ENCODE results near the gene TGFA.

TGFA gene

DNA sequence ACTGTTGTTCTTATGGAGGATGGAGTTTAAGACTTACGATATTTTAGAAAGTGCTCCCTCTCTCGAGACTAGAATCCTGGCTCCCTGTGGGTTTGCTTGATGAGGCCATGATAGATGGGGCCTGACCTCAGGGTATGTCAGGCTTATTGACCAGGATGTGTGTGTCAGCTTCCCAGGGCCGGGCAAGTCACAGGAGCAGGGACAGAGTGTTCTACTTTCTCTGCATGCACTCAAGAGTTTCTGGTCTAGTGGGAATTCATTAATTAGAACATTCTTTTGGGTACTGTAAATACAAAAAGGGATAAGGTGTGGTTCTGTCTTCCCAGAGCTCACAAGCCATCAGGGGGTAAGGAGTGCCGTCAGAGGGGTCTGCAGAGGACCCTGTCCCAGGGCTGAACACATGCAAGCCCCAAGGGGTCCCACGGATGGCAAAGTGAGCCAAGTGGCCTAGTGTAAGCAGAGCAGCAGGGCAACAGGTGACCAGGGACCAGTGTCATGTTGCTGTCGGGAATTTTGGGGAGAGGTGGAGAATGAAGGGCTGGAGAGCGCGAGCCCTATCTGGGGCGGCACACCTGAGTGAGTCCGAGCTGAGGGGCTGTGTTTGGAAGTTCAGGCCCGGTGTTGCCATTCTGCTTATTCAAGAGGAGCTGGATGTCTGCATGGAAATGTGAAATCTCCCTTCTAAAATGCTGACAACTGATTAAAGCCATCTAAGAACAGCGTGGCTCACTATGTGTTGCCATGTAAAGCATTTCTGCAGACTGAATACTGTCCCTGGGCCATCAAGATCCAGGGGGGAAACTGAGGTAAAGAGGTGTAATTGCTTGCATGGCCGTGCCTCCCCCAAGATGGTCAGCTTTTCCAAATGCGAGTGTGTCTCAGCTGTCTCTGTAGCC, 91.4 kb downstream of the TGFA start:
- FAIRE-seq: no peak

DNA sequence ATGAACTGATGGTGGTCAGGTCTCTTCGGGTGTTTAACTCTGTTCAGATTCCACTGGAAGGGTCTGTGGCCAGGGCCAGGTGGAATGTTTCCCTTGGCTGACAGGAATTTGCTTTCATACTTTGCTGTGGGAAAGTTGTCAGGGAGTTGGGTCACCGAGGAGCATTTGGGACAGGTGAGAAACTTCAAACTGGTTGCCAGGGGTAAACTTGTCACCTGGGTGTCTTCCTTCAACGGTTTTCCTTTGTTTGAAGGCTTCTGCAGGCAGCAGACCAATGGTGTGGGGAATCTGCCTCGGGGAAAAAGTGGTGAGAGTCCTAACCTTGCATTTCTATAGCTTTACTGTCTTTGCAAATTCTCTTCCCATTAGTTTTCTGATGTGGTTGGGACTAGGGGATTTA, 92.2 kb downstream of the TGFA start:
- no peak for FAIRE-seq

DNA sequence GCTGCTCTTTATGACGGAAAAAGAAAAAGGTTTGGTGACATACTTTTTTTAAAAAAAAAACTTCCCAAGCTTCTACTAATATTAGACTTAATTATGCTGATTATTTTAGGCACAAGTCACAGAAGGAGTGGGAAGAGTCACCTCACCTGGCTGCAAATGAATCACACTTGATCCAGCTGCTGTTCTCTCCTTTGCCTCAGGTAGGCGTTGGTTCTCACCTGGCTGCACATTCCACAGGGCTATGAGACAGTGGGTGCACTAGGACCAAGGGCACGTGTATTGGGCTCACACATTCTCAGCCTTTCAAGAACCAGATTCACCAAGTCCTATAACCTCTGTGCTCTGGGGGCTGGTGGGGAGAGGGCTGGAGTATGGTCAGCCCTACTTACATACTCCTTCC, 93.3 kb downstream of the TGFA start:
- no peak for FAIRE-seq

DNA sequence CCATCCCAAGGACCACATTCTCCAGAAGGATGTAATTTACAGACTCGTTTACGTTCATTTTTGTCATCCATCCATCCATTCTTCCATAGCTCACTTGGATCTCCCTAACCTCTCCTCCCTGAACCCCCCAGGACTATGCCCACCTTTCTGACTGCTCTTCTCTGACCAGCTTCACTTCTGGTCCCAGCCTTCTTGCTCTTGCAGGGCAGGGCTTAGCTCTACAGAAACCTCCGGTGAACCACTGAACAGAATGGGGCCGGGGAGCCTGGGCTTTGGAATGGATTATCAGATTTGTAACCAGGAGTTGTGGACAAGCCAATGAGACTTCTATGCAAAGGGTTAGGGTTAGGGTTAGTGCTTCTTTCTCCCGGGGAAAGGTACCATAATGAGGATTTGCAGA, 95.0 kb downstream of the TGFA start:
- no peak for FAIRE-seq

DNA sequence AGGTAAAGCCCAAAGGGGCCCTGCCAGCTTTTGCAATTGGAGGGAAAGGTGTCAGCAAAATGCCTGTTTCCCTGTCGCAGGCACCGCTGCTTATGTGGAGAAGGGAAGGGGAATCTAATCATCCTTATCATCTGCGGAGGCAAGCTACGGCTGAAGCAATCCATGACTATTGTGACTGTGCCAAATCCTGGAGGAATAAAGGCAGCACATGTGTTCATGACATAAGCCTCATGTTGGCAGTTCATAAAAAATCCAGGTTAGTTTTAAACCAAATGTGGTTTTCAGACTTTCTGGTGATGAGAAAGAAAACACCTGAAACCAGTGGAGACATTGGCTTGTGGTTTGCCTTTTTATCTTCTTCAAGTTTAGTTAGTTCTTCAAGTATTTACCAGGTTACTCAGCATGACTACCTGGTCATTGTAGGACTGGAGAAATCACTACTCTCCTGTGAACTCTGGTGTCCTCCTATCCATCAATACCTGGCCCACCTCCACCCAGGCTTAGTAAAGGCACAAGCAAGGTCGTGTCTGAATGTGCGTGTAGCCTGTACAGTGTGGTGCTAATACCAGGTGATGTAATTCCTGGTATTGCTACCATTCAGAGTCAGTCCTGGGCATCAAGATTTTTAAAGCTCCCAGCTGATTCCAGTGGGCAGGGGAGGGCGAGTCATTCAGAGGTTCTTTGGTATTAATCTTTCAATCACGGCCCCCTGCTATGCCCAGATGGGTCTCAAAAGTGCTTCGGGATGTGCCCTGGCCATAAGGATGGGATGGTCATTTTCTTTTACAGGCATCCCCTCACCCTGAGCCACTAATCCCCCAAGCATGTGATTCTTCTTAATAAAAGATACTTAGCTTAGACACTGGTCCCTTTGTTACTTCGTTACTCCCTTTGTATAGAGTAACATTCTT, 96.8 kb downstream of the TGFA start:
- FAIRE-seq: no peak

DNA sequence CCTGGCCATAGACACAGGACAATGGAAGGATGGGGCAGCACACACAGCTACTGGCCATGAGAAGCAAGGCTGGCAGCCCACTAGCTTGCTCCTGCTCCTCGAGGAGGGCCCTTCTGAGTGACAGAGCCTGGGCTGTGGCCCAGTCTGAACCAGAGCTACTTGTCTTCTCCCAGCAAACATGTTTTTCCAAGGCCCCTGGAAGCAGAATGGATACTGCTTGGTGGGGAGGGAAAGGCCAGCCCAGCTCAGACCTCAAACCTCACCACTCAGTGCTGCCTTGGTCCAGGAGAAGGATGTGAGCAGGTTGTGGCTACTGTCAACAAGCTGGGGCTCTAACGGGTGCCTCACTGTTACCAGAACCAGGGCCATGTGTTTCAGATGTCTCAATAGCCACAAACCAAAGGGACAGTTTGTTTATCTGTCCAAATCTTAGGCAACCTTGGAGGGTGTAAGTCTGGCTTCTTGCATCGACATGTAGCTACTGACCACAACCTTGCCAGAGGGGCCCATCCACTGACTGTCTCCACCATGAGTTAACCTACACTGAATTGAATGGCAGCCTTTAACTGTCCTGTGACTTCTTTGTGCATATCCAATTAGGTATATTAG, 98.6 kb downstream of the TGFA start:
- FAIRE-seq: no peak

DNA sequence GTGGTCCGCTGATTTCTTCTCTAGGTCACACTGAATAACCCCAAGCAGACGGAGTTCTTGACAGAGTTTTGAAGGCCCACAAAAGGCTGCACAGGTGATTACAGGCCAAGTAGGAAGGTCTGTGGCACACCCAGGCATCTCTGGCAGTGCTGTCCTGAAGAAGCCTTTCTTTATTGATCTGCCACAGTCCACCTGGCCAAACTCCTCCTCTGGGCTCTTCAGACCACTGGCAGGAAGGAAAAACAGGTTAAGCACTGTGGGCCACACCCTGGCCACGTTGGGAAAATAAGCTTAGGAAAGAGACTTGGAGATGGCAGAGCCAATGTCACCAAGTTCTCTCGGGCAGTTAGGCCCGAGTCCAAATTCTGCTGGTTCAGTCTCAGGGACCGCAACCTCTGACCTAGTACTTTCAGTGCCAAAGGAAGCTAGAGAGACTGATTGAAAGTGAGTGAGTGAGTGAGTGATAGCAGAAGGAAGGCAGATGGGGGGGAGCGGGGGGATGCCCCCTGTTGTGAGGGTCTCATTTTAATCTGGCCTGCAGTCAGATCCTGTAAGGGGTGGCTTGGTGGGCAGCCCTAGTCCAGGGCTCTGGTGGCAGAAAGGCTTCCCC, 102.9 kb downstream of the TGFA start:
- FAIRE-seq: no peak

DNA sequence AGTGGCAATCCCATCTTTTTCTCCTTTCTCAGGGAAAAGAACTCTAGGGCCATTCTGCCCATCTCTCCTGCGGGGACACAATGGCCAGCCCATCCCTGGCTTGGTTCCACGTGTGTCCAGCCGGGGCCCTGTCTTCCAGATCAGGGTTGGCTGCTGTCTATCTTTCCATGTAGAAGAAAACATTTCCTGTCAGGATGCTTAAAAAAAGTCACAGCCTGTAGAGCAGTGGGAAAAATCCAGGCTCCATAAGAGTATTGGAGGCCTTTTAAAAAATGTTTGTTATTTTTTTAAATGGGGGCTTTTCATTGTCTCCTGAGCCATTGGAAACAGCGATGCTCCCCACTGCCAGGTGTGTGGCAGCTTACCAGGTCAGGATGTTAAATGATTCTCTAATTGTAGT, 105.6 kb downstream of the TGFA start:
- FAIRE-seq: no peak

DNA sequence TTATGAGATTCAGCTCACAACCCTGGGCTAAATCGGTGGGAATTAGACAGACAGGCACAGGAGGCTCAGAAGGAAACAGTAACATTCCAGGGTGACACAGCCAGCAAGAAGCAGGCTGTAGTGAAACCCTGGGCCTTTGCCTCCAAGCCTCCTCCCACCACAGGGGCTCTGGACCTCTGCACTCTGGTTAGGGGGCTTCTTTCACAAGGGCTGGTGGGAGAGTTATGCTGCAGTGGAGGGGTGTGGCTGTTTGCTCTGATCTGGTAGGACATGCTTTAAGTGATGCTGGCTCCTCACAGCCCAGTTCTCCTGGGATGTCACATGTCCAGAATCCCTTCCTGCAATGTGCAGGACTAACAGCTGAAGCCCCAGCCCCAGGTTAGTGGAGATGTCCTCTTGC, 109.9 kb downstream of the TGFA start:
- no peak for FAIRE-seq

DNA sequence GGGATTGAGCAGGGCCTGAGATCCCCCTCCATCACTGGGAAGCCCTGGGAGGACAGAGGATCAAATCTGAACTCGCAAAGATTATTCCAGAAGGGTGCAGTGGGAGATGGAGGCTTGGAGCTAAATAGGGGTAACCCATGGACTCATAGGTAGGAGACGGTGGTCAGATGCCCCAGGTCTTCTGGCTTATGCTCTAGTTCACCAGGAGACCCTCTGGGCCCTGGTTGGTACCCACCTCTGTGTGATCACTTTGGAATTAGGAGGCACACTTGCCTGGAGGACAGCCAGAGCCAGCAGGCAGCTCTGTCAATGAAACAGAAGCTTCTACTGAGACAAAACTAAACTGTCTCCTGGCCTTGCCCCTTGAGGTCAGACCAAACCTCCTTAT, 110.6 kb downstream of the TGFA start:
- FAIRE-seq: no peak

DNA sequence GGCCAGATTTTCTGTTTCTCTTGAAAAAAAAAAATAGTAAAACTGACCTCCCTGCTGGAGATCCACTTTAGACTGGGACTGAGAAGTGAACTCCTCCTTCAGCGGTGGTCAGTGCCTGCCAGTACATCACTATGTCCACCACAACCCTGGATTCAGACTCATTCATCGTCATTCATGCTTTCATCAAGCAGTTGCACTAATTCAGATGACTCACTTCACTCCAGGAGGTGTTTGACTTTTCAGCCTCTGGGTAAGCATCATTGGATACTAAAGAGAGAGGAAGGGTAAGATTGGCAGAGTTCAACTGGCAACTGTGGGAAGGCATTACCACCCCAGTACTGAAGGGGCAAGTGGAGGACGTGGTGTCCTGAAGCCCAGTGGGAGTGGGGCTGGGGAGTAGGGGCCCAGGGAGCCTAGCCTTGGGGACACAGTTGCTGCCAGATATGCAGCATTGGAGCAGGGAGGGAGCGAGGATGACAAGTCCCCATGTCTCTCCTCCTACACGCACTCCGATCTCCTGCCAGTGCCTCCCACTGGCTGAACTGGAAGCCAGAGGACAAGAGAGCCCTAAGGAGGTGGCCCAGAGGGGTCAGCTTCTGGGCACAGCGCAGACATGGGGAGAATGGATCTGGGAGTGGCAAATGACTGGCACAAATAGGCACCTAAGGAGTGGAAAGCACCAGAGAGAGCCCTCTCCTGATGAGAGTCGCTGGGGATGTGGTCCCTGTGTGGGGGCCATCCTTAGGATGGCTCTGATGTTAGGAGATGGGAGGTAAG, 111.1 kb downstream of the TGFA start:
- no peak for FAIRE-seq

DNA sequence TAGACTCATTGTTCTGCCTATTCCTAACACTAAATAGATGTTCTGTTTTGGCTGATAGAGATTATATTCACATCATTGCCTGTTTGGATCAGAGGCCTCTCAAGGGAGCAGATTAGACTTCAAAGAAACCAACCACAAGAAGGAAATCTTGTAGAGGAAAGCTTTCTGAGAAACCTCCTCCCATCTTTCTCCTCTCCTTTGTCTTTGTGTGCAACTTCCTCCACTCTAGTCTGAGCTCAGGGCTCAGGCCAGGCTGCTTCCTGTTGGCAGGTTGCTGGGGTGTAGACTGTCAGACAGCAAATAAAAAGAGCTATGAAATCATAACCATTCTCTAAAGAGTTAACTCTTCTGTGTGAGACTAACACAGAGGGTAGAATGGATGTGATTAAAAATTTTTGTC, 113.0 kb downstream of the TGFA start:
- no peak for FAIRE-seq

DNA sequence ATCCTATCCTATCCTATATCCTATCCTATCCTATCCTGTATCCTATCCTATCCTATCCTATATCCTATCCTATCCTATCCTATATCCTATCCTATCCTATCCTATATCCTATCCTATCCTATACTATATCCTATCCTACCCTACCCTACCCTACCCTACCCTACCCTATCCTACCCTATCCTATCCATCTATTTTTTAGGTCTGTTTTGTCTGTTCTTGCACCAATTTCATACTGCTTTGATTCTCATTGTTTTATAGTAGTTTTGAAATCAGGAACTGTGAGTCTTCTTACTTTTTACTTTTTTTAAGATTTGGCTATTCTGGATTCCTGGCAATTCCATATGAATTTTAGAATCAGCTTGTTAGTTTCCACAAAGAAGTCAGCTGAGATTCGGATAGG, 118.5 kb downstream of the TGFA start:
- no peak for FAIRE-seq

DNA sequence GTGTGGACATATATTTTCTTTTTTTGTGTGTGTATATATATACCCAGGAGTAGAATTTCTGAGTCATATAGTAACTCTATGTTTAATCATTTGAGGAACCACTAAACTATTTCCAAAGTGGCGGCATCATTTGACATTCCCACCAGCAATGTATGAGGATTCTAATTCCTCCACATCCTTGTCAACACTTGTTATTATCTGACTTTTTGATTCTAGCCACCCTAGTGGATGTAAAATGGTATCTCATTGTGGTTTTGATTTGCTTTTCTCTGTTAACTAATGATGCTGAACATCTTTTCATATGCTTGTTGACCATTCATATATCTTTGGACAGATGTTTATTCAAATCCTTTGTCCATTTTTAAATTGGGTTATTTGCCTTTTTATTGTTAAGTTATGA, 120.3 kb downstream of the TGFA start:
- FAIRE-seq: no peak

DNA sequence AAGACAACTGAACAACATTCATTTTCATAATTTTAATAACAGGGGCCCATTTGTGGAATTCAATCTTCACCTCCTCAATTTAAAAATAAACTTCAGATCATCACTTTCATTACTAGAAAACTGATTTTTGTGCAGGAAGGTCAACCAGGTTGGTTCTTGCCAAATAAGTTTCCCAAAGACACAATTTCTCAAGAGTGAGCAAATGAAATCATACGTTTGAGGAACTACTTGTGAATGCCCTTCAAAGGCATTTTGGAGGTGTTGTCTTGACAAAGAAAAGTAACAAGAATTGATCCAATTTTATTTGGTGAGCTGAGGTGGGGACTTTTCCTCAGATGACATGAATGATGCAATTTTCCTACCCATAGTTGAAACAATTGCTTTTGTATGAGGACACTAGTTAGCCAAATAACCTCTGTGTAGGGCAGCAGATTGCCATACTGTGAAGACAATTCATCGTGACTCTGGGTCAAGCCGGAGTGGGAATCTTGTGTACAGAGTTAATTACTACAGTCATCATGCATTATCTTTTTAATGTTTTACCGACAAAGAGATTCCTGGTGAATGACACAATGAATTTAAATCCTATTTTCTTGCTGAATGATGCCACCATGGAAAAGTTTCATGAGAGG, 121.8 kb downstream of the TGFA start:
- no peak for FAIRE-seq

DNA sequence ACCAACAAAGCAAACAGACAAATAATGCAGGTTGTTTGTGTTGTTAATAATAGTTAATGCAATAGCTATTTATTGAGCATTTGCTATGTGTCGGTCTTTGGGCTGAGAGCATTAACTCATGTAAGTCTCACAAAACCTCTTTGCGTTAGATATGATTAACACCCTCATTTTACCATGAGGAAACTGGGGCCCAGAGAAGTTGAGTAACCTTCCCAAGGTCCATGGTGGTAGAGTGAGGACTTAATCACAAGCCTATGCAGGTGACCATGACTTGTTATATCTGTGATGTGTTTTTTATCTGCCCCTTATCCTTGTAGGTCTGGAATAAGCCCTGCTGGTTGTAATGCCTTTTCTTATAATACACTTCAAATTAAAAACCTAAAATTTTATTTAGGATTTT, 127.3 kb downstream of the TGFA start:
- no peak for FAIRE-seq

DNA sequence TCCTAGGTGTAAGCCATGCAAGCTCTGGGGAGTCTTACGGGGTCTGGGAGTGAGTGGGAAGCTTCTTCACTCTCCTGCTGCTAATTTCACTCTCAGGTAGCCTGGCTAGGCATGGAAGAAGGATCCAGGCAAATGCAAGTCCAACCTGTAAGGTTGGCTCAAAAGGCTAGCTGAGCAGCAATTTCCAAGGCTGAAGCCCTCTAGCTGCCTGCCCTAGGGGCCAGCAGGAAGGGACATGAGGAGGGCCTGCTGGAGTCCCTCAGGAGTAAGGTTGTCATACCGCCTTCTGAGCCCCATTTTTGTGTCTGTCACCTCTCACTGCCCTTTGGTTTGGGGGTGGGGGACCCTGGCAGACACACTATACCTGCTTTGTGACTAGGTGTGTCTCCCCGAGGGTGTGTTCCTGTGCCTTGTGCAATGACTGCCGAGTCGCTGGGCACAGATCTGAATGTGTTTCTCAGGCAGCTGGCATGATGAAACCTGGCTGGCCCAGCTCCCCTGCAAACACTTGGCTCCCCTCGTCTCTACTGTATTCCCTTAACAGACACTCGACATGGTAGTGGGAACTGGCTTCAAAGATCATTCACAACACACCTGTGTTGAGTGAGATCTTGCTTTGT, 127.8 kb downstream of the TGFA start:
- no peak for FAIRE-seq

DNA sequence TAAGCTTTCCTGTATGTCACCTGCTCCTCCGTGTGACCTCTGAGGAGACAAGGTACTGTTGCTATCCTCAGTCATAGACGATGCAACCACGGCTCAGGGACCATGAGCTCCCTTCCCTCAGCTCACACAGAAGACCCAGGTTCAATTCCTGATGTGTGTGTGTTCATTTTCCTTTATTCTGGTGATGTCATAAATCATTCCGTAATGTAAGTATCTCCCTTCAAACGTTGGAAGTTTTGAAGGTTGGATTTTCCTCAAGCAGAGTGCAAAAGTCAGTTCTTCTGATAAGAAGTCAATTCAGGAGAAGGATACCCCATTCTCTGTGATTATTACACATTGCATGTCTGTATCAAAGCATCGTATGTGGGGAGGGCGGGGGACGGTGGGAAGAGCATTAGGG, 132.9 kb downstream of the TGFA start:
- FAIRE-seq: no peak

DNA sequence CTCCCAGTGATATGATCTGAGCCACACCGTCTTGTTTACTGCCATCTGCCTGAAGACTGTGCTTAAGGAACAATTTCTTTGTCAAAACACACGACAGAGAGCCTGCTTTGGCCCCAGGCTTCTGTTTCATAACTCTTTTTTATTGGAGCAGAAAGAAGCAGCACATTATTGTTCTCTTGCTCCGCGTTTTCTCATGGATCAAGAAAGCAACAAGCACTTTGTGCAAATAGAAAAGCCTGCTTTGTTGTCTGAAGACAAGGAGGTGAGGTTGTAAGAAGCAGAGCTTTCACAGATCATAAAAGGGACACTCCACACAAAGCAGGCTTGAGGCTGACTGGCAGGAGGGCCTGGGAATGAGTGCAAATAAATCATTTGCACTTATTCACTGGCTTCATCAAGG, 133.5 kb downstream of the TGFA start:
- no peak for FAIRE-seq

DNA sequence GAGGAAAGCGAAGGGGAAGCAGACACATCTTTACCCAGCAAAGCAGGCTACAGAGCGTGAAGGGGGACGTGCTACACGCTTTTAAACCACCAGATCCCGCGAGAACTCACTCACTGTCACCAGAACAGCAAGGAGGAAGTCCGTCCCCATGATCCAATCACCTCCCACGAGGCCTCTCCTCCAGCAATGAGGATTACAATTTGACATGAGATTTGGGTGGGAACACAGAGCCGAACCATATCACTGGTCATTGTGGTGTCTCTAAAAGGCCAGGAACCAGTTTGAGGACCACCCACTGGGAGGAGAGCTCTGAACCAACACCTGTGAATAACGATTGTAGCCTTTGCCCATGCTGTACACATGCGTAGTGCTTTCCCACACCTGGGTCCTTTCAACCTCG, 135.1 kb downstream of the TGFA start:
- FAIRE-seq: no peak

DNA sequence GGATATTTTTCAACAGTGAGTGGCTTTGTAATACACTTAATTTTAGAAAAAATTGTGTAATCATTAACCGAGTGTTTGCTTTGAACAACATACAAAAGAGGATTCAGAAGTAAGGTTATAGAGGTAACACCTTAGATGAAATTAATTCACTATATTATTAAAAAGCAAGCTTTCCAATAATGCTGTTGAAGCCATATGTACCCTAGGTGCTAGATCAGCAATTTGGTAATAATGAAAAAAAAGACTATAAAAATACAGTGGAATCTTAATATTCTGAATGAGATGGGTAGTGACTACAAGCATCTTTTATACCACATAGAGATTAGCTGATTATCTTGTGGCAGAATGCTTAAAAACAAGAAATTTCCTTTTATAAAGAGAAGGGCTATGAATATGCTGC, 136.6 kb downstream of the TGFA start:
- no peak for FAIRE-seq

Measured in G401.6 (cell line).